NCI-H524 treated with DMSO at 0.1 percent for 48 hours (cell line): ENCODE measurements around the gene LAMTOR1.
"Not testable (repeated sequence)": the region's sequence is repeated elsewhere in the genome, so short reads cannot be mapped to it uniquely, and the experiment has no call there.

ENCODE experiments used
- DNase-seq: peaks from one replicate; lab custom pipeline; 2025; lab: John Stamatoyannopoulos, UW

LAMTOR1 gene

DNA sequence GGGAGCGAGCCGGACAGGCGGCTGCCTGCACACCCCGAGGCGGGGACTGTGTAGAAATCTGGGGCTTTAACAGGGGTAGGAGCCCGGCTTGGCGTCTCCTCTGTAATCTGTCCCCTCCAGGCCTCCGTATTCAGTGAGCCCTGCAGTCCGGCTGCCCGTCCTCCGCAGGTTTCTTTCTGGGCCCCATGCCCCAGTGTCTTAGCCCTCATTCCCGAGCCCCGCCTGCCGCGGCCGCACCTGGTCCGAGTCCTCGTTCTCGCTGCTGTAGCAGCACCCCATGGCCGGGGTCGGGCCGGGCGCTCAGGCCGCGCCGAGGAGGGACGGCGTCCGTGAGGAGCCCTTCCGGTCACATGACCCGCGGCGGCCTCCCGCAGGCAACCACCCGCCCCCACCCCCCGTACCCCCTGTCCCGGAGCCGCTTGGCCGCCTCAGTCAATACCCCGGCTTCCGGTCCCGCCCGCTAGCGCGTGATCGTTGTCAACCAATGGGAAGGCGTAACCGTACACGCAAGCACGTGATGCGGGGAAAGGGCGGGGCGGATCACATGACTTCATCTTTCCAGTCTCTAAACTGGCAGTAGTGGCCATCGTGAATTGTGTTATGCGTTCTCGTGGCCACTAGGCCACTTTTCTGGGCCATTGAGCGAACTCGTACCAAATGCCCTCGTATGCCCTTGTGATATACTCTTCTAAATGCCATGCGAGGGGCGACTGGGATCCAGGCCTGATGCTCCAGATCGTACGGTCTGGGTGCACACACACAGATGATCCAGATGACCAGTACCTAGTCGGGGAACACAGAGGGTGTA, at the start of gene LAMTOR1:
LAMTOR1 (minus strand) TSS at position 352 of the 808 bp plus-strand sequence; CDS start at position 279, 73 bp downstream.
- DNase-seq: peak; percentile 88

DNA sequence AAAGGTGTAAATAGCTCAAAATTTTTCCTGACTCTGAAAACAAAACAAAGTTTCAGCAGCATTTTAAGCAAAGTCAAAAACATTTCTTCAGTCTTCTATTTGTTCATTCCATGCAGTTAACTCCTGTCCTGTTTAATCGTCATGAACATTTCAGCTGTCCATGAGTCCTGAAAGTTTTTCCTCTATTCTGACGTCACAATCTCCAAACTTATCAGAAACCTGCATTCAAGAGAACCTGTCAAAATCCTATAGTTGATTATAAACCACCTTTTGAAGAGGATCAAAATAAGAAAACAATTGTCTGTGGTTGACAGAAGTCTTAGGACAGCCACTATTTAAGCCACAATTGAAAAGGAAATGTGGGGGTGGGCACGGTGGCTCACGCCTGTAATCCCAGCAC, 47.8 kb upstream of the LAMTOR1 start:
- no peak for DNase-seq

DNA sequence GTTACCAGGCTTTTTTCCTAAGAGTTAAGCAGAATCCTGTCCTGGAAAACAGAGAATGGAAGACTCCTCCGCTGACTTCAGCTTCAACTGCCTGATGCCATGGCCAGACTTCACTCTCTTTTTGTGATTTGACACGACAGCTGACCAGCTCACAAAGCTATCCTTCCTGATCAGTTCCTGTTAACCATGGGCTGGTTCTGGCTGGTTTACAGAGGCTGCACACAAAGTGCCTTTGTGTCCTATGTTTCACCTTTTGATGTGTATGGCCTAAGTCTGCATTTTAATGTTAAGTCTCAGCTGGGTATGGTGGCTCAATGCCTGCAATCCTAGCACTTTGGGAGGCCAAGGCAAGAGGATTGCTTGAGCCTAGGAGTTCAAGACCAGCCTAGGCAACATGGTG, 43.5 kb upstream of the LAMTOR1 start:
- no peak for DNase-seq

DNA sequence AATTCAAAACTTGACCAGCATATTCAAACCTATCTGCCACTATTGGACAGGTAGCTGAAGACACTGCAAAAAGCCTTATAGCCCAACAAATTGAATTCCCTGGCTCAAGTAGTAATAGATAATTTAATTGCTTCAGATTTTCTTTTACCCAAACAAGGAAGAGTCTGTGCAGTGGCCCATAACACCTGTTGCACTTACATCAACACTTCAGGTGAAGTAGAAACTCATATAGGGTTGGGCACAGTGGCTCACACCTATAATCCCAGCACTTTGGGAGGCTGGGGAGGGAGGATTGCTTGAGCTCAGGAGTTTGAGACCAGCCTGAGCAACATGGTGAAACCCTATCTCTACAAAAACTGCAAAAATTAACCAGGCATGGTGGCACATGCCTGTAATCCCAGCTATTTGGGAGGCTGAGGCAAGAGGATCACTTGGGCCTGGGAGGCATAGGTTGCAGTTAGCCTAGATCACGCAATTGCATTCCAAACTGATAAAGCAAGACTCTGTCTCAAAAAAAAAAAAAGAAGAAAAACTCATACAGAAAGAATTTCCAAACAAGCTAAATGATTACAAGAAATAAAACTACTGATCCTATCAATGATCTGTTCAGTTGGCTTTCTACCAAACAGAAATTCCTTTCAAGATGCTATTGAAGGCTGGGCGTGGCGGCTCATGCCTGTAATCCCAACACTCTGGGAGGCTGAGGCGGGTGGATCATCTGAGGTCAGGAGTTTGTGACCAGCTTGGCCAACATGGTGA, 41.9 kb upstream of the LAMTOR1 start:
- no peak for DNase-seq

DNA sequence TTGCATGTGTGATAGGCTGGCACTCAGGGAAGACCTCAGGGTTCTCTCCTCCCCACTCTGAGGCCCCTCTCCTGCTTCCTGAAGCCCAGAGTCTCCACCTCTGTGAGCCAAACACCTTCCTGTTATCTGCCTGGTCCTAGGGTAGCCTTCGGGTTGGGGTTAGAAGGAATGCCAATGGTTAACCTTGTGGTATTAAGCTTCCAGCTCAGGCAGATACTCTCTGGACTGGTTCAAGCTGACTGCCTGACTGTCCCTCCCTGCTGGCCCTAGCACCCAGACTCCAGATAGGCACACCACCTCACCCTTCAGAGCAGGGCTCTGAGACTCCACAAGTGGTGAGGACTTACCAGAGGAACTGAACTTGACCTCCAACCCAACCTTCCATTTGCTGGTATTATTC, 39.4 kb upstream of the LAMTOR1 start:
- DNase-seq: not testable (repeated sequence)

DNA sequence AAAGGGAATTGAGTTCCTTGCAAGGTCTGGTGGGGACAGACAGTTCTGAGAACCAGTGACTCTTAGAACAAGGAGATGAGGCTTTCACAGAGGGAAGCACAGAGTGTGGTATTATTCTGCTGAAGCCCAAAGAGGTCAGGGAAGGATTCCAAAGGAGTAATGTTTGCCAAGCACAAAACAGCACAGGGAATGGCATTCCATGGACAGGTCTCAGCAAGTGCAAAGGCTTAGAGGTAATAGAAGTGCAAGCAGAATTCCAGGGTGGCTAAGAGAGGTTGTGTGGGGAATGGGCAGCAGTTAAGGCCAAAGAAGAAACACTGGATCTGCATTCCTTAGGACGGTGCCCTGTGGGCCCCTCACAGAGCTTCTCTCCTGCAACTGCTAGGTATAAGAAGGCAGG, 39.0 kb upstream of the LAMTOR1 start:
- DNase-seq: not testable (repeated sequence)

DNA sequence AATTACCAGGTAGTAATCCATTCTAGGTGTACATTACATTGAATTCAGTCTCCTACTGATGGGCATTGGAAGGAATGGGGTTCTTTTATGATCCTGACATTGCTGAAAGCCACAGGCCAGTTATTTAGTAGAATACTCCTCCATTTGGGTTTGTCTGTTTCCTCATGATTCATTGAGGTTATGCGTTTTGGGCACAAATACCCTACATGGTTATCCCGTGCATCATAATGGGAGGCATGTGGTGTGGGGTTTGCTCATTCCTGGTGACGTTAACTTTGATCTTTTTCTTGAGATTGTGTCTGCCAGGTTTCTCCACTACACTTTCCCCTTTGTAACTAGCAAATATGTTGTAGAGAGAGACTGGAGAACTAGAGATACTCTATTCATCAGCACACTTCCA, 38.0 kb upstream of the LAMTOR1 start:
- DNase-seq: no peak

DNA sequence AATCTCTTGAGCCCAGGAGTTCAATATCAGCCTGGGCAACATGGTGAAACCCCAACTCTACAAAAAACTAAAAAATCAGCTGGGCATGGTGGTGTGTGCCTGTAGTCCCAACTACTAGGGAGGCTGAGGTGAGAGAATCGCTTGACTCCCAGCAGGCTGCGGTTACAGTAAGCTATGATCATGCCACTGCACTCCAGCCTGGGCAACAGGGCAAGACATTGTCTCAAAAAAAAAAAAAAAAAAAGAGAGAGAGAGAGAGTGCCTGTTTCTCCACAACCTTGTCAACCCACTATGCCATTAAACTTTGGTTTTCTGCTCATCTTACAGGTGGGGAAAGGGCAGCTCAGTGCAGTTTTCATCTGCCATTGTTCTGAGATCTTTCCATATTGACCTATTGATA, 37.6 kb upstream of the LAMTOR1 start:
- no peak for DNase-seq

DNA sequence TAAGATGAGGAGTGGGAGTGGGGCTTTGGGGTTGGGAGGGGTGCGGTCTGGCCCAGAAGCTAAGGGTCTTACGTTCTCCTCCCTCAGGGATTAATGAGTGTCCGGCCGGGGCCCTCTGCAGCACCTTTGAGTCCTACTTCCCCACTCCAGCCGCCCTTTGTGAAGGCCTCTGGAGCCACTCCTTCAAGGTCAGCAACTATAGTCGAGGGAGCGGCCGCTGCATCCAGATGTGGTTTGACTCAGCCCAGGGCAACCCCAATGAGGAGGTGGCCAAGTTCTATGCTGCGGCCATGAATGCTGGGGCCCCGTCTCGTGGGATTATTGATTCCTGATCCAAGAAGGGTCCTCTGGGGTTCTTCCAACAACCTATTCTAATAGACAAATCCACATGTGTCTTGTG, 36.4 kb upstream of the LAMTOR1 start:
- no peak for DNase-seq

DNA sequence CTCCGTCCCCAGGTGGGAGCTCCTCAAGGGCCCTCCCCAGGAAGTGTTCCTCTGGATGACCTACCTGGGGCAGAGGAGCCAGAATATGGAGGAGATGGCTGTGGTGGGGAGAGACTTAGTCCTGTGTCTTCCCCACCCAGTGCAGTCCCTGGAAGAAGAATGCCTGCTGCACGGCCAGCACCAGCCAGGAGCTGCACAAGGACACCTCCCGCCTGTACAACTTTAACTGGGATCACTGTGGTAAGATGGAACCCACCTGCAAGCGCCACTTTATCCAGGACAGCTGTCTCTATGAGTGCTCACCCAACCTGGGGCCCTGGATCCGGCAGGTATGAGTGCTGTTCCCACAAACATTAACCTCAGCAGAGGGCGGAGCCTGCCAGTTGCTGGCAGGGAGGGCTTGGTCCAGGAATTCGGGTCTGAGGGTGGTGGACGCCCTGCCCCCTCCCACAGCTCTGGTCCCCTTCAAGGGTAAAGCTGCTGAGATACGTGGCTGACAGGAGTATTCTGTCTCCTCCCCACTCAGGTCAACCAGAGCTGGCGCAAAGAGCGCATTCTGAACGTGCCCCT, 35.8 kb upstream of the LAMTOR1 start:
- no peak for DNase-seq

DNA sequence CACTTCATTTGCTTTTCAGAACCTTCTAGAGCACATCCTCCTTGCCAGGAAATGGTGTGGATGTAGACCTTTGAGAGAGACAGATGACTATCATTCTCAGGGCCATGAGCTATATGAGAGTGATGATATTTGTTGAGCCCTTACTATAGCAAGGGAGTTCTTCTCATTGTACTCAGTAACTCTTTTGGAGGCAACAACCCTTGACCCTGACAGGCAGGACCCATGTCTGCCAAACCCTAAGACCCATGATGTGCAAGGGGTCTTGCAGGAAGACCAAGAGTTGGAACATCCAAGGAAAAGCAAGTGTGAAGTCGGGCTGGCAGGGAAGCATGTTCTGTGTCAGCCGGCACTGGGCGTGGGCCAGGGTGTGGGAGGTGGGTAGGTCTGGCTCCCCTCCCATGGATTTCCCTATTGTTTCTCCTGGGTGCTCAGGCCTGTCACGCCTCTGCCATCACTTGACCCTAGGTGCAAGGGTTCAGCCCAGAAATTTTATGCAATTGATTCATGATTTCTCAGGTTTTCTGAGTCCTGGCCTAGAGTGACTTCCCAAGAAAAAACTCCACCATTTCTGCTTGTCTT, 33.7 kb upstream of the LAMTOR1 start:
- DNase-seq: no peak

DNA sequence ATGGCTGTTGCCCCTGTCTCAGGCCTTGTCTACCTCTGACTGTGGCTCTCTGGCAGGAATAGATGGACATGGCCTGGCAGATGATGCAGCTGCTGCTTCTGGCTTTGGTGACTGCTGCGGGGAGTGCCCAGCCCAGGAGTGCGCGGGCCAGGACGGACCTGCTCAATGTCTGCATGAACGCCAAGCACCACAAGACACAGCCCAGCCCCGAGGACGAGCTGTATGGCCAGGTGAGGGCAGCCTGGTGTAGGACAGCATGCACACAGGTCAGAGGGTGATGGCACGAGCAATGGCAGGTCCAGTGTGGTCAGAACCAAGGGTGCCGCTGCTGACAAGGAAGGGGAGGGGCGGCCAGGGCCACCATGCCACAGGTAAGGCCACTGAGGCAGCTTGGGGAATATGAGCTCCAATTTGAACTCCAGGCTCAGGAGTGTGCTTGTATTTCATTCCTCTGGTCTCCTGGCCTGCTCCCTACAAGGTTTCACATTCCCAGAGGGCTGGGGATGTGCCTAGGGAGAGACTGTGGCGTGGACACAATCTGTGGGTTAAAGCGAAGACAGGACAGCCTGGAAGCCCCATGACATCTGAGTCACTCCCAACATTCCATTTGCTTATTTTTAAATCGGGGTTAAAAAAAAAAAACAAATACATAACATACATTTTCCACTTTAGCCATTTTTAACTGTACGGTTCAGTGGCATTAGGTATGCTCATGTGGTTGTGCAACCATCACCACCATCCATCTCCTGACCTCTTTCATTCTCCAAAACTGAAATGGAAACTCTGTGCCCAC, 33.0 kb upstream of the LAMTOR1 start:
- no peak for DNase-seq

DNA sequence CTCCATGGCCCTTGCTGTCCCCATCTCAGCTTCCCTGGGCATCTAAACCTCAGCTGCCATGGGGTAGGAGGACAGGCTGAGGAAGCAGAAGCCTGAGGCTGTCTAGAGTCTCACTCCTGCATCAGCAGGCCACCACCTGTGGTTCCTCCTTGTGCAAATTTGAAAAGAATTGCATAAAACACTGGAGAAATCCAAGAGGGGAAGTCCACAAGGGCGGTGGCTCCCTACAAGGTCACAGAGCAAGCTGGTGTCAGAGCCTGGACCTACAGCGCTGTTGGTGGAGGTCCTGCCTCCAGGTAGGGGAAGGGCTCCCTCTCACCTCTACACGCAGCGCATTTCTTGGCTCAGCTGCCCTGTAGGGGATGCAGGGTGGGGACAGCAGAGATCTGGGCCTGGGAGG, 32.4 kb upstream of the LAMTOR1 start, which contains the start of gene FOLR3:
FOLR3 (plus strand) TSS at position 253 of the 400 bp plus-strand sequence. CDS start 228 bp downstream, outside the sequence.
- not testable (repeated sequence) for DNase-seq

DNA sequence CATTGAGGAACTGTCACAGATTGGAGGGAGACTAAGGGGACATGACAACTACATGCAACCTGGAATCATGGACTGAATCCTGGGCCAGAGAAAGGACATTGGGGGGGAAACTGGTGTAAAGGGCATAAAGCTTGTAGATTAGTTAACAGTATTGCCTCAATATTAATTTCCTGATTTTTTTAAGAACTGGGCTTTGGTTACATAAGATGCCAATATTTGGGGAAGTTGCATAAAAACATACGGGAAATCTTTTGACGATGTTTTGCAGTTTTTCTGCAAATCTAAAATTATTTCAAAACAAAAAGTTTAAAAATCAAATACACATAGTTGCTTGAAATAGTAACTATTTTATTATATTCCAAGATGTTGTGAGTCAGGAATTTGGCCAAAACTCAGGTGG, 29.5 kb upstream of the LAMTOR1 start:
- no peak for DNase-seq

DNA sequence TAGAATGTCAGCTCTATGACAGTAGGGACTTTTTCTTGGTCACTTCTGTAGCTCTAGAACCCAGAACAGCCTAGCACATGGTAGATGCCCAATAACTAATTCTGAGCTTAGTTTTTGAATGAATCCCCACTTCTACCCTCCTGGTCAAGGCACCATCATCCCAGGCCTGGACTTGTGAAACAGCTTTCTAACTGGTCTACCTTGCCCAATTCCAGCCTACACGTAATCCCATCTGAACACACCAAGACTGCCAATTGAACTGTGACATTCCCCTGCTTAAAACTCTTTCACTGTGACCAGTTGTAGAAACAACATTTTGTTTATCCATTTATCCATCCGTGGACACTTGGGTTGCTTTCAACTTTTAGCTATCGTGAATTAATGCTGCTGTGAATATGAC, 26.3 kb upstream of the LAMTOR1 start:
- DNase-seq: no peak

DNA sequence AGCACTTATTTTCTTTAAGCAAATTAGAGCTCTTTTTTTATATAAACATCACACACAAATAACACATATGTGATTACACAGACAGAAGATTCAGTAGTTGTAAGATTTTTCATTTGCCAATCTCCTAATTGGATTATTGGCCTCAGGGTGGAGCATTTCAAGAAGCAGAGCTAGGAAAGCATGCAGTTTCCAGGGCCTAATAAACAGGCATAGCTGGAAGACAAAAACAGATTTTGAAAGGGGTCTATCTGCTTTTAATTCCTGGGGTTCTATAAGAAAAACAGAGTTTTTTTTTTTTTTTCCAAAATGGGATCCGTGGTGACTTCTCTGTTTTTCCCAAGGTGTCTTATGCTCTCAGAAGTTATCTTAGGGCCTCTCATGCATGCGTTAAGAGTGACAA, 24.8 kb upstream of the LAMTOR1 start:
- no peak for DNase-seq

DNA sequence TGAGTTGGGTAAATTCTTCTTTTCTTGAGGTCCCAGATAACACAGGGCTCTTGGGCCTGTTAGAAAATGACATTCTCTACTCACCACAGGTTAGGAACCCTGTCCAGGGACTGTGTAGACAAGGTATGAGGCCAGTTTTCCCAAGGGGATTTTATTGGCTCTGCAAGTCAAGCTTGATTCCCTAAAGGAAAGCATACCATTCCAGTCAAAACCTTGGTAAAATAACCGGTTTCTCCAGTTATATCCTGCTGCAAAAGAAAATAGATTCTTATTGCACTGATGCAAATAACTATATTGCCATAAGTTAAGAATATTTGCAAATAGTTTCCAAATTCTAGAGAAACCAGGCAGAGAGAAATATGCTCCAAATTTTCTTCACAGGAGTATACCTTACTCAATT, 22.9 kb upstream of the LAMTOR1 start:
- no peak for DNase-seq

DNA sequence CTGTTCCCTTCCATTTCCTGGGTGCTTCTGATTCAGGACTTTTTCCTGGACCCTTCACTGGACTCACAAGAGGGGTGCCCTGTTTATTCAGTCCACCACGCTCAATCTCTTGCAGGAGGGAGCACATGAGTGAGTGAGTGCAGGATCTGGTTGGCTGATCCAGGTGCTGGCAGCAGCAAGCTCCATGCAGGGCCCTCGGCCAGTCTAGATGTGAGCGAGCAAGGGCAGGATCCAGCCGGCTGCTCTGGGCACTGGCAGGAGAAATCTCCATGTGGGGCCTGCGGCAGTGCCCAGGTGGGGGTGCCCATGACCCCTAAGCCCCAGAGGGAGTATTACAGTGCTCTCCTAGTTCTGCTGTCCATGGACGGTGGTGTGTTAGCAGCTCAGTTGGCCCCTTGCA, 20.9 kb upstream of the LAMTOR1 start:
- no peak for DNase-seq

DNA sequence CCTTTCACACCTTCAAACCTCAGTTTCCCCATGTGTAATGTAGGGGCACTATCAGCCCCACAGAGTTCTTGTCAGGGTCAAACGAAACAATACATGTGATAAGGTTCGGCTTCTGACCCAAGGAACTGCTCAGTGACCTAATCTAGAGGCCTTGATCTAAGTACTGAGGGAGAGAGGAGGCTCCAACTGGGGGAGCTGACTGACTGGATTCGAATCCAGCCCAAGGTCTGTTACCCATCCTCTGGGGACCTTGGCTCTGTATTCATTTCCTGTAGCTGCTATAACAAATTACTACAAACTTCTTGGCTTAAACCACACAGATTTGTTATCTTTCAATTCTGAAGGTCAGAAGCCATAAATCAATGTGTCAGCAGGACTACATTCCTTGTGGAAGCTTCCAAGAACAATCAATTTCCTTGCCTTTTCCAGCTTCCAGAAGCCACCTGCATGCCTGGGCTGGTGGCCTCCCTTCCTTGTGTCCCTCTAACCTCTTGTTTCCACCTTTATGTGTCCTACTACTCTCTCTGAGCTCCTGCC, 20.1 kb upstream of the LAMTOR1 start:
- no peak for DNase-seq

DNA sequence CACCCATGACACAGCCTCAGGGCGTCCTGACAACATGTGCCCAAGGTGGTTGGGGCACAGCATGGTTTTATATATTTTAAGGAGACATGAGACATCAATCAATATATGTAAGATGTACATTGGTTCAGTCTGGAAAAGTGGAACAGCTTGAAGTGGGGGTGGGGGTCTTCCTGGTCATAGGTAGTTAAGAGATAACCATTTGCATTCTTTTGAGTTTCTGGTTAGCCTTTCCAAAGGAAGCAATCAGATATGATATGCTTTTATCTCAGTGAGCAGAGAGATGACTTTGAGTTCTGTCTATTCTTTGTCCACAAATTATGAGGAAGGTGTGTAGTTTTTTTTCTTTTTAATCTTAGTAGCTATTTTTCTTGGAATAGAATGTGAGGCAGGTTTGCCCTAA, 19.5 kb upstream of the LAMTOR1 start:
- DNase-seq: no peak

DNA sequence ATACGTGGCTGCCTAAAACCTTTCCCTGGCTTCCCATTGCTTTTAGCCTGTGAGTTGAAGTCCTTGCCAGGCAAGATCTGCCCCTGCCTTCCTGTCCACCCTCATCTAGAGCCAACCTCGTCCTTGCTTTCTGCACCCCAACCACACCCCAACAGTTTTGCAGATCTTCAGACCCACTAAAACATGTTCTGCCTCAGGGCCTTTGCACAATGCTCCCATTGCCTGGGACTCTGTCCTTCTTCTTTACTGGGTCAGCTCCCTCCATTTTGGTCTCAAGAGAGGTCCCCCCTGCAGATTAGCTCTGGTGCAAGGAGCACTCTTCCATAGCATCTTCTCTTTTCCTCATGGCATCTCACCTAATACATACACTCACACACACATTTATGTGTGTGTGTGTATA, 17.8 kb upstream of the LAMTOR1 start:
- no peak for DNase-seq

DNA sequence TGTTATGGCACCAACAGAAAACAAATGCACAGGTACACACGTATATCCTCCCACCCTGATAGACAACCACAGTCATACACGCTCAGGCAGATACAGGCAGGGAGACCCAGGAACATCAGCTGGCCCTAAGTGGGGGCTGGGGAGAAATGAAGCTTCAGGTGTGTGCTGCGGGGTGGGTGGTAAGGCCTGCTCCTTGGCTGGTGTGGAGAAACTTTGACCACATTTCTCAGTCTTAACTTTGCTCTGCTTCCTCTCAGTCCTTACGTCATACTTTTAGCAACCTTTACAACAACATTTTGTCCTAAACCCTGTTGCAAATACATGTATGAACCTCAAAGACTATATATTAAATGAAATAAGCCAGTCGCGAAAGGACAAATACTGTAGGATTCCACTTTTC, 16.1 kb upstream of the LAMTOR1 start:
- DNase-seq: no peak
